Measurements from ENCODE around the gene KCNA1.

The KCNA1 gene

GRCh38 chr12:4960547-4960946, 50.8 kb downstream of the KCNA1 start:
- no peak for DNase-seq (ENCODE audit: low read depth in 2 of 2)

GRCh38 chr12:4961311-4961710, 51.6 kb downstream of the KCNA1 start:
- no peak for DNase-seq (ENCODE audit: low read depth in 2 of 2)

- DNase-seq (ENCODE audit: low read depth in 2 of 2) = no peak
Measured at GRCh38 chr12:4962539-4963486, 53.1 kb downstream of the KCNA1 start.

All from stimulated activated CD8-positive, alpha-beta memory T cell treated with anti-CD3 and anti-CD28 coated beads, Interleukin-7, amount 100 ng/mL, for 4 hours (primary cell).